Prostate gland (tissue), 2 donors: ENCODE data around the gene IPMK. TPM values are rescaled to one million over a fixed set of nuclear protein-coding genes. Genes with fewer than 3 reads are reported as not detected.

Experiments used
- DNase-seq: peaks from one replicate; pipeline ENCODE4 v3.0.0-alpha.2; 2019; ENCODE audit warnings: low spot score
- H3K27ac ChIP-seq, 2 donors: fragments of 200-600 bp; sonication (generic); 2 replicates each; pipeline ENCODE4 v1.5.1; 2017 to 2019
- H3K27me3 ChIP-seq: fragments of 200-600 bp; sonication (generic); replicated peaks from 2 replicates; pipeline ENCODE4 v1.5.1; 2019; ENCODE audit not compliant: insufficient read depth
- H3K36me3 ChIP-seq, 2 donors: fragments of 200-600 bp; sonication (generic); 1 replicate in 1 of 2; 2 replicates in 1 of 2; pipeline versions ENCODE4 v1.5.1 to v1.8.1; 2017 to 2019
- H3K4me1 ChIP-seq: fragments of 200-600 bp; sonication (generic); replicated peaks from 2 replicates; pipeline ENCODE4 v1.5.1; 2019
- H3K4me3 ChIP-seq, 2 donors: fragments of 200-600 bp; sonication (generic); 2 replicates each; pipeline ENCODE4 v1.5.1; 2017 to 2019
- H3K9me3 ChIP-seq: fragments of 200-600 bp; sonication (generic); 2 replicates; pipeline ENCODE4 v1.5.1; 2017
- CTCF ChIP-seq, 4 experiments: fragments of 200-600 bp in 2 of 4; fragments of 450-650 bp in 2 of 4; sonication (generic) in 2 of 4; IDR thresholded peaks; 1 replicate in 3 of 4; 2 replicates in 1 of 4; pipeline ENCODE4 v1.5.1; 2016 to 2019; ENCODE audit warnings: antibody characterized with exemption in 4 of 4, mild to moderate bottlenecking in 2 of 4, moderate library complexity in 2 of 4
- POLR2A ChIP-seq: fragments of 450-650 bp; IDR thresholded peaks from one replicate; pipeline ENCODE4 v1.6.1; 2016; ENCODE audit warnings: antibody characterized with exemption, mild to moderate bottlenecking
- POLR2AphosphoS5 ChIP-seq: sonication (generic); formaldehyde crosslinking; IDR thresholded peaks from one replicate; pipeline ENCODE4 v1.6.1; 2017; ENCODE audit warnings: antibody characterized with exemption
- WGBS: methylation state at CpG from one replicate; pipeline ENCODE4 v1.1.5; 2018; 5-methylcytosine and 5-hydroxymethylcytosine counted together
- intact Hi-C: fragments of 100-400 bp; cut with DNase I; formaldehyde crosslinking; loops from one replicate; pipeline ENCODE4 v1.14.2; 2022
- total RNA-seq, 2 donors: library from RNA; depleted of rRNA; stranded (reverse); fragments of >200 nt; gene quantifications; one replicate each; pipeline ENCODE4 v1.1.0, GENCODE V29; 2016

The IPMK gene
- 1 to 10 TPM; 2.6 to 5.5 TPM for total RNA-seq

DNA sequence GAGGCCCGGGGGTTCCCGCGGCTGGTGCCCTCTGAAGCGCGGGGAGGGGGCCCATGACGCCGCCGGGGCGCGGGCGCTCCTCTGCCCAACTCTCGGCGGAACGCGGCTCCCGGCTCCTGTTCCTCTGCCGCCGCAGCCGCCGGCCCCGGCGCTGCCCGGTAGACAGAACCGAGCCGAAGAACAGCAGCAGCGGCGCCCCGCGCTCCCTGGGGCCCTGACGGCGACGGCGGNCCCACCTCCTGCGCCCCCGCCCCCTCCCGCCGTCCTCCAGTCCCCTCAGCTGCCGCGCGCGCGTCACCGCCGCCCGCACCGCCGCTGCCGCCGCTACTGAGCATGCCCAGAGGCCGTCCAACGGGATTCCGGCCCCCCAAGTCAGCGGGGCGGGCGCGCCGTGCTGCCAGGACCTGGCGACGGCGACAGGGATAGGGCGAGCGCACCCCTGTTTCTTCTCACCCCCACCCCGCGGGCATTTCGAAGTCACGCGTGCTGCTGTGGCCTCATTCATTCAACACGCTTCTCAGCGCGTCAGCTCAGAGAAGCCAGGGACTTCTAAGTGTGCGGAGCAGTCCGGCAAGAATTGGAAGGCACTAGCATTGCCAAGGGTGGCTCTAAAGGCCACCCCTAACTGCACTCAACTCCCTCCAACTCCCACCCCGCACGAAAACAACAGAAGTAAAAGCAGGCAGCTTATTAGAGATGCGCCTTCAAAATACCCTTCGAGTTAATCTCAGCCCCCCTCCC, at the start of gene IPMK:
TSS of gene IPMK (minus strand) at position 182 of the 741 bp plus-strand sequence. CDS start 283 bp downstream, outside the sequence.
- H3K9me3 ChIP-seq: no peaks in the 10 kb centered on the region
- H3K4me1 ChIP-seq: no peaks in the 10 kb centered on the region
- TF ChIP-seq POLR2A (peak; percentile 79), CTCF (IDR thresholded peaks at IDR 0.05) (peak in 1 of 4 experiments; percentile 2), POLR2AphosphoS5 (peak; percentile 76)
- no peaks in the 10 kb centered on the region for H3K27me3 ChIP-seq
- intact Hi-C loops: no loop called here
- peak within 1 kb of the TSS; percentile 91 to 96 for H3K27ac ChIP-seq
- WGBS: 1% methylated on average over 58 of the region's 76 CpGs
- no peaks in the 10 kb centered on the region for H3K36me3 ChIP-seq
- peak; percentile 91 for DNase-seq
- peak within 1 kb of the TSS; percentile 75 to 91 for H3K4me3 ChIP-seq

DNA sequence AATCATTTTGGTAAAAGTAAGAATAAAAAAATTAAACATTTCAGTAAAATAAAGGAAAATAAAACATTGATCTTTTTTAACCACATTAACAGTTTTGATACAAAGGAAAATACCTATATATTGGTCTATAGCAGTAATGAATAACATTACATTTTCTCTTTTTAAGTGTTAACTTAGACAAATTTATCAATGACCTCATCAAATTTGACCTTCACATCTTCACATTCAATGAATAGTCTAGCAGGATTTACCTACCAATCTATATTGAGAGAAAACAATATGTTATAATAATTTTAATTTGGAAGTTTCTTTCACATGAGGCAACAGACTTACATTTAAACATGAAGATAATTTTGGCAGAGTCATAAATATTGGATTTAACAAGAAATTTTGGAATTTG, 49.2 kb upstream of the IPMK start:
- Histone ChIP-seq H3K27me3 (no peaks in the 10 kb centered on the region), H3K4me1 (no peaks in the 10 kb centered on the region), H3K9me3 (no peaks in the 10 kb centered on the region), H3K36me3 (no peaks in the 10 kb centered on the region), H3K27ac (no peak overlapping the region), H3K4me3 (no peak overlapping the region)
- TF ChIP-seq CTCF (IDR thresholded peaks at IDR 0.05): no peak
- TF ChIP-seq POLR2A: no peak
- intact Hi-C loops: no loop called here
- DNase-seq: no peak

- H3K4me3 ChIP-seq: no peak overlapping the region
- intact Hi-C loops: no loop called here
- H3K27ac ChIP-seq: no peak overlapping the region
- H3K9me3 ChIP-seq: no peaks in the 10 kb centered on the region
- no peaks in the 10 kb centered on the region for H3K36me3 ChIP-seq
- H3K4me1 ChIP-seq: no peaks in the 10 kb centered on the region
- no peaks in the 10 kb centered on the region for H3K27me3 ChIP-seq
- DNase-seq: no peak
- TF ChIP-seq CTCF (IDR thresholded peaks at IDR 0.05) (no peak), POLR2AphosphoS5 (no peak), POLR2A (no peak)
Measured at GRCh38 chr10:58311026-58311425, 43.3 kb upstream of the IPMK start.

GRCh38 chr10:58307676-58308075, 40.0 kb upstream of the IPMK start:
- H3K36me3 ChIP-seq: no peaks in the 10 kb centered on the region
- WGBS: 95% methylated on average over 3 of the region's 3 CpGs
- no peaks in the 10 kb centered on the region for H3K9me3 ChIP-seq
- intact Hi-C loops: no loop called here
- no peak overlapping the region for H3K4me3 ChIP-seq
- no peak for DNase-seq
- TF ChIP-seq CTCF (IDR thresholded peaks at IDR 0.05) (no peak), POLR2AphosphoS5 (no peak)
- H3K27ac ChIP-seq: no peak overlapping the region
- no peaks in the 10 kb centered on the region for H3K27me3 ChIP-seq
- H3K4me1 ChIP-seq: no peaks in the 10 kb centered on the region

DNA sequence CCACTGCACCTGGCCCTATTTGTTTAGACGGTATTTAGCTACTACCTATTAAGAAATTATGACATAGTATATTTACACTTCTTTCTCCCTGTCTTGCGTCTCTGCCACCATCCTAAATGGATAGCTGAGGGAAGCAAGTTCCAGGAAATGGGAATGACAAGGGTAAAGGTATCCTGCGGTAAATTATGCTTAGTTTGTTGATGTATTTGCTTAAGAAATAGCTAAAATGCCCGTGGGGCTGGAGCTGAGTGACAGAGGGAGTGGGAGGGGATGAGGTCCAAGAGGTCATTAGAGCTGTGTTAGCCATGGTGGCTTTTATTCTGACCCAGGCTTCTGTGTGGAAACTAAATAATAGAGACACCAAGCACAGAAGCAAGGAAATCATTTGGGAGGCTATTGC, 38.1 kb upstream of the IPMK start:
- H3K27me3 ChIP-seq: no peaks in the 10 kb centered on the region
- no peak overlapping the region for H3K4me3 ChIP-seq
- no peaks in the 10 kb centered on the region for H3K4me1 ChIP-seq
- TF ChIP-seq POLR2AphosphoS5: no peak
- TF ChIP-seq POLR2A: no peak
- TF ChIP-seq CTCF (IDR thresholded peaks at IDR 0.05): no peak
- H3K36me3 ChIP-seq: no peaks in the 10 kb centered on the region
- 43% methylated on average over 4 of the region's 4 CpGs for WGBS
- no peak overlapping the region for H3K27ac ChIP-seq
- DNase-seq: no peak
- intact Hi-C loops: no loop called here
- H3K9me3 ChIP-seq: no peaks in the 10 kb centered on the region
